Fibroblast of skin of left quadriceps (primary cell): ENCODE data around the gene ABCC6.
"Not testable (repeated sequence)": the region's sequence is repeated elsewhere in the genome, so short reads cannot be mapped to it uniquely, and the experiment has no call there.

Experiments
- DNase-seq, 2 experiments: peaks; one replicate each; pipeline ENCODE4 v3.0.0-alpha.2; 2013; ENCODE audit warnings: low read depth in 2 of 2

The ABCC6 gene

DNA sequence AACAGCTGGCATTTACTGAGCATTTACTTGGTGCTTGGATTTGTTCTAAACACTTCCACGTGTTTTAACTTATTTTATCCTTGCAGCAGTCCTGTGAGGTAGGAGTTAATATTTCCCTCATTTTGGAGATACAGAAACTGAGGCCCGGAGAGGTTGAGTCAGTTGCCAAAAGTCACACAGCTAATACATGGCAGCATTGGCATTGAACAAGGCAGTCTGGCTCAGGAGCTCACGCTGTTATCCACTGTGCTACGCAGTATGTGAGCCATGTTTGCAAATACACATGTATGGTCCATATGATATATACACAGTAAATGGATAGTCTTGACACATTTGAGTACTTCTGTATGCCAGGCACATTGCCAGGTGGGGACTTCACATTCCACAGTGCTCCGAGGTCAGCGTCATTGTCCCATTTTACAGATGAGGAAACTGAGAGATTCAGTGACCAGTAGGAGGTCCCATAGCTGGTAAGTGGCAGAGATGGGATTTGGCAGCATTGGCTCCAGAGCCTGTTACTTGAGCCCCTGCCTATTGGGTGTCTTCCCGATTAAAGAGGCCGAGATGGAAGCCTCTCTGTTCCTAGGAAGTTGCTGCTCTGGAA is 110.7 kb downstream of the ABCC6 start:
- no peak for DNase-seq

DNA sequence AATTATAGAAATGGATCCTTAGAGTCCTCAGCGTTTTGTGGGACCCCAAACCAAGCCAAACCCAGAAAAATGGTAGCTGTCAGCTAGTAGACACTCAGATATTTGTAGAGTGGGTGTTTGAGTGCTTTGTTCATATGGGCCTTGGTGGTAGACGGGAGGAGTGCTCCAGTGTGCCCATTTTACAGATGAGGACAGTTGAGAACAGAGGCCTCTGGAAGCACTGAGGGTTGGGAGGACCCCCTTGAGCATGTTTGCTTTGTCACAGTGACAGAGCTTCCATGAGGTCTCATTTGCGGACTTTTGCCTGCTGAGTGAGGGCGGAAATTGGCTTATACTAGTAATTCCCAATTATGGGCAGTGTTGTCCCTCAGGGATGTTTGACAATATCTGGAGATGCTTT is 111.7 kb downstream of the ABCC6 start:
- DNase-seq: no peak

DNA sequence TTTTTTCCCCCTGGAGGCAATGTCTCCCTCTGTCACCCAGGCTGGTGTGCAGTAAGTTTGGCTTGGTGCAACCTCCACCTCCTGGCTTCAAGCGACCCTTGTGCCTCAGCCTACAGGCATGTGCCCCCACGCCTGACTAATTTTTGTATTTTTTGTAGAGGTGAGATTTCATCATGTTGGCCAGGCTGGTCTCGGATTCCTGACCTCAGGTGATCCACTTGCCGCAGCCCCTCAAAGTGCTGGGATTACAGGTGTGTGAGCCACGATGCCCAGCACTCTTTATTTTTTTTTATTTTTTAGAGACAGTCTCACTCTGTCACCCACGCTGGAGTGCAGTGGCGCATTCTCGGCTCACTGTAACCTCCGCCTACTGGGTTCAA is 113.2 kb downstream of the ABCC6 start:
- DNase-seq: no peak

DNA sequence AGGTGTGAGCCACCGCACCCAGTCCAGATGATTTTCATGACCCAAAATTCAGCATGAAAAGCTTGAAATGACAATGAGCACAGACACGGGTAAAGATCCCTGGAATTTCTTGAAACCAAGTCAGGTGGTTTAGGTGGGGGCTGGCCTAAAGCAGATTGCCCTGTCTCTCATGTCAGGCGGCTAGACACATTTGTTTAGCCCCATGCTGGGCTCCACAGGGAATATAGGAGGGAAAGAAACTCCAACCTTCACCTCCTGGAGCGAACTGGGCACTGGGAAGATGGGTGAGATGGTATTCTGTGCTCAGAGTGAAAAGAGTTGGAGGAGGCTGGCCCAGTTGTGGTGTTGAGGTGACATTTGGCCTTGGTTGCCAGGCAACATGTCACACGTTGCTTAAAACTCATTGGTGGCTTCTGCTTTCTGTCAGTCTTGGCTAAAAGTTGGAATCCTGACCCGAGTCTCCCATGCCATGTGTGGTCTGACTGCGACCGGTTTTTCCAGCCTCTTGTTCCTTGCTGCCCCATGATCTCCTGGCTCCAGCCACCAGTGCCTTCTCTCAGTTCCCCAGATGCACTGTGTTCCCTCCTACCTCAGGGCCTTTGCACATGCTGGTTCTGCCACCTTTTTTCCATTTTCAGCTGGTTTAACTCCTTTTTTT is 113.7 kb downstream of the ABCC6 start:
- no peak for DNase-seq

DNA sequence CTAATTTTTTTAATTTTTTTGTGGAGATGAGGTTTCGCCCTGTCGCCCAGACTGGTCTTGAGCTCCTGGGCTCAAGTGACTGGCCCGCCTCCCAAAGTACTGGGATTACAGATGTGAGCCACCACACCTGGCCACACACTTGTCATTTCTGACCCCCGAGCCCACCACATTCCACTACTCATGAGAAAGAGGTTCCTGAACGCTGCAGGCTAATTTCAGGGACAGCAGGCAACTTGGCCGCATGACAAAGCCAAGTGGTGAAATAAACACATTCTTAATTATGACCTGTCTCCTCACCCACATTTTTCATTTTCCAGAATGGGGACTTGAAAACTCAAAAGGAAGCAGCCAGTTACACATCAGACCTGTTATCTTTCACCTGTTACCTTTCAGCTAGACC is 114.5 kb downstream of the ABCC6 start:
- no peak for DNase-seq

DNA sequence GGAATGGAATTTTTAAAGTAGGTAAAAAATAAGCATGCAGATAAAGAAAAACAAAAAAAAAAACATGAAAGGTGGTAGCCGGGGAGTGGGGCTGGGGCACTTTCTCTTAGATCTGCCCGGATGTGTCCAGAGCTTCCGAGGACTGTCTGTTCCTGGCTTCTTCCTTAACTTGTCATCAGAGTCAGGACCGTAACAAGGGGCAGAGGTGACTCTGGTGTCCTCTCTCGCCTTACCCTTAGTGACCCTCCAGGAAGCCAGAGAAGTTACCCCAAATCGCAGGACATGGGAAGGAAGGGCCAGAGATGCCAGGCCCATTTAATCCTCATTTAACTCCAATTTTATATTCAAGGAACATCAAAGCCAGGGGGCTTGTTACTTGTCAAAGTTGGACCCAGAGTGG is 115.5 kb downstream of the ABCC6 start:
- no peak for DNase-seq

DNA sequence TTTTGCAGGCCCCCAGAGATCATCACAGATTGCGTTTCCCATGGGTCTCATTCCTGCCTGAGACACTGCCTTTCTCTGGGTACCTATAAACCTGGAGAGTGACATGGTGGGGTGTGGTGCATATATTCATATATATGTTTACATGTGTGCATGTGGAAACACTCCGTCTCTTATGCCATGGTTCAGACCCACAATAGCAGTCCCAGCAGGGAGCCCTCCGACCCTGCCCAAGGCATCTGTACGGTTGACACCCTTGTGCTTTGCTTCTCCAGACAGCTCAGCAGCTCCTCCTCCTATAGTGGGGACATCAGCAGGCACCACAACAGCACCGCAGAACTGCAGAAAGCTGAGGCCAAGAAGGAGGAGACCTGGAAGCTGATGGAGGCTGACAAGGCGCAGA is 116.8 kb downstream of the ABCC6 start:
- DNase-seq: no peak

DNA sequence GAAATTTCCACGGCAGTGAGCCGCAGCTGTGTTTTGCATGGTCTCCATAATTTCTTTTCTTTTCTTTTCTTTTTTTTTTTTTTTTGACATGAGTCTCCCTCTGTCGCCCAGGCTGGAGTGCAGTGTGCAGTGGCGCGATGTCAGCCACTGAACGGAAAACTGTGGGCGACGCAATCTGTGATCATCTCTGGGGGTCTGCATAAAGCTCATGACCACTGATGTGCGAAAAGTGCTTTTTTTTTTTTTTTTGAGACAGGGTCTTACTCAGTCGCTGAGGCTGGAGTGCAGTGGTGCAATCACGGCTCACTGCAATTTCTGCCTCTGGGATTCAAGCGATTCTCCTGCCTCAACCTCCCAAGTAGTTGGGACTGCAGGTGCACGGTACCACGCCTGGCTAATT is 117.6 kb downstream of the ABCC6 start:
- DNase-seq: no peak

DNA sequence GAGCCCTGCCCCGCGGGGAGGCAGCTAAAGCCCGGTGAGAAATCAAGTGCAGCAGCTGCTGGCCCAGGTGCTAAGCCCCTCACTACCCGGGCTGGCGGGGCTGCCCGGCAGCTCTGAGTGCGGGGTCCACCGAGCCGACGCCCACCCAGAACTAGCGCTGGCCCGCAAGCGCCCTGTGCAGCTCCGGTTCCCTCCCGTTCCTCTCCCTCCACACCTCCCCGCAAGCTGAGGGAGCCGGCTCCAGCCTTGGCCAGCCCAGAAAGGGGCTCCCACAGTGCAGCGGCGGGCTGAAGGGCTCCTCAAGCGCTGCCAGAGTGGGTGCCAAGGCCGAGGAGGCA is 118.5 kb downstream of the ABCC6 start:
- not testable (repeated sequence) for DNase-seq

DNA sequence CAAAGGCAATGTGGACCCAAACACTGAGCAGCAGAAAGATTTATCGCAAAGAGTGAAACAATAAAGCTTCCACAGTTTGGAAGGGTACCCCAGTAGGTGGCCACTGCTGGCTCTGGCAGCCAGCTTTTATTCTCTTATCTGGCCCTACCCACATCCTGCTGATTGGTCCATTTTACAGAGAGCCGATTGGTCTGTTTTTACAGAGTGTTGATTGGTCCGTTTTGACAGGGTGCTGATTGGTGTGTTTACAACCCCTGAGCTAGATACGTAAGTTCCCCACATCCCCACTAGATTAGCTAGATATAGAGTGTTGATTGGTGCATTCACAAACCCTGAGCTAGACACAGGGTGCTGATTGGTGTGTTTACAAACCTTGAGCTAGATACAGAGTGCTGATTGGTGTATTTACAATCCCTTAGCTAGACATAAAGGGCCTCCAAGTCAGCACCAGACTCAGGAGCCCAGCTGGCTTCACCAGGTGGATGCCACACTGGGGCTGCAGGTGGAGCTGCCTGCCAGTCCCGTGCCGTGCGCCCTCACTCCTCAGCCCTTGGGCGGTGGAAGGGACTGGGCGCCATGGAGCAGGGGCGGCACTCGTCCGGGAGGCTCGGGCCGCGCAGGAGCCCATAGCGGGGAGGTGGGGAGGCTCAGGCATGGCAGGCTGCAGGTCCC is 119.0 kb downstream of the ABCC6 start:
- not testable (repeated sequence) for DNase-seq

DNA sequence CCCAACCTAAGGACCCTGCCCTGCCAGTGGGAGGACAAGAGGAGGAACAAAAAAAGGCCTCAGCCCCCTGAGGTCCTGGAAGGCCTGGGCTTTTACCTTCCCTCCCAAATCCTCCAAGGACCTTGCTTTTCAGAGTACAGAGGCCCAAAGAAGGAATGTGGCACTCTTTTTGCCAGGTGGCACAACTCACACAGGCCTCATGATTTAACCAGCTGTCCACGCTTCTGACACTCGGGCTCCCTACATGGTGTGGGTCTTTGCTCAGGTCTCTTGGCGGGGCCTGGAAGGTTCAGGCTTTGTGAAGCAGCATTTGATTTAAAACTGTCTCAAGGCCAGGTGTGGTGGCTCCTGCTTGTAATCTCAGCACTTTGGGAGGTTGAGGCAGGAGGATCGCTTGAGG is 120.6 kb downstream of the ABCC6 start:
- no peak for DNase-seq

DNA sequence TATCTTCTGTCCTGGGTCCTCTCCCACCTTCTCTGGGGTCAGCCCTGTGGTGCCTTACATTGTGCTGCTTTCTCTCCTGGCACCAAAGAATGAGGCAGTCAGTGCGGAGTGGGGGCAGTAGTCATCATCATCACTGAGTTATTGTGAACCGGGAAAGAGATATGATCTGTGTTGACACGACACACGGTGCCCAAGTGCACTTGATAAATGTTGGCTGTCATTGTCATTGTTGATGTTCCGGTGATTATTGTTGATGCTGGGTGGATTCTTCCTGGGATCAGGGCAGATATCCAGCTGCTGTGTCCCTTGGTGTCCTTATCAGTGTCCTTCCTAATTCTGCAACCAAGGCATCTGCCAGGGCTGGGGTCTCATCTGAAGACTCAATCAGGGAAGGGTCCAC is 121.7 kb downstream of the ABCC6 start:
- no peak for DNase-seq

DNA sequence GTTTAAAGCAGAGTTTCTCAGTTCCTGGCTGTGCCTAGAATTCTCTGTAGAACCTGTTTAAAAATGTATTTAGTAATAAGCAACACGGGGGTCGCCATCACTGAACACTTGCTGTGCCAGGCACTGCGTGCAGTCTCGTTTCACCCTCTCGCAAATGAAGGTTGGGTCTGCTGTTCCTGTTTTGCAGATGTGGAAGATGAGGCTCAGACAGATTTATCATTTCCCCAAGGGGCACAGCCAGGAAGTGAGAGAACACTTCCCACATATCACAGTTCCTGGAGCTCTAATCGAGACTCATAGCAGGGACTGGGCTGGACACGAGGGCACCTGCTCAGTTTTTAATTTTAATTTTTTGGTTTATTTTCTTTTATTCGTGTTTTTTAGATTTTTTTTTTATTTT is 122.7 kb downstream of the ABCC6 start:
- DNase-seq: no peak

DNA sequence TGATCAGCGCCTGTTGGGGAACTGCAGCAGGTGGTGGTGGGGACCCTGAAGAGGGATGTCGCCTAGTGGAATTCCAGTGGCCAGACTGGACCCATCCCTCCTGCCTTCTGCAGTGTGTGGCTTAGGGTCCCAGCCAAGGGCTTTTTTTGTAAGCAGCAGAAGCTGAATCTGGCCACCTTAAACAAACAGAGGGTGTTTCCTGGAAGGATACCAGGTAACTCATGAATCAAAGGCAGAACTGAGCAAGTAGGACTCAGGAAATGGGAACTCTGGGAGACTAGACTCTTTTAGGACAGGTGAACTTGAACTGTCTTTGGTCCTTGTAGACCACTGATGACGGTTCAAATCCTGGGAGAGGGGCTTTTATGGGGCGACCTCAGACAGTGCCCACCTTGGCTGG is 124.0 kb downstream of the ABCC6 start:
- DNase-seq: no peak
